Neural cell (in vitro differentiated cells): Measurements from ENCODE around the gene LRP1.

Experiments
- CTCF ChIP-seq: fragments of 450-650 bp; IDR thresholded peaks from 2 replicates; pipeline ENCODE4 v1.5.1; 2014; ENCODE audit warnings: antibody characterized with exemption, mild to moderate bottlenecking, moderate library complexity; ENCODE audit not compliant: poor library complexity, severe bottlenecking
- EP300 ChIP-seq: fragments of 450-650 bp; conservative IDR thresholded peaks from 2 replicates; pipeline ENCODE4 v1.6.1; 2014; ENCODE audit warnings: antibody characterized with exemption, mild to moderate bottlenecking, moderate library complexity; ENCODE audit not compliant: poor library complexity, severe bottlenecking
- EZH2 ChIP-seq: fragments of 200-600, 300-800 bp; shearing (Covaris generic), sonication (generic); IDR thresholded peaks from 2 replicates; pipeline ENCODE4 v1.6.1; 2014; ENCODE audit warnings: antibody characterized with exemption, low read length, borderline replicate concordance, mild to moderate bottlenecking; ENCODE audit not compliant: insufficient read depth, poor library complexity, severe bottlenecking
- MXI1 ChIP-seq: fragments of 450-650 bp; conservative IDR thresholded peaks from 2 replicates; pipeline ENCODE4 v1.6.1; 2014; ENCODE audit warnings: antibody characterized with exemption, mild to moderate bottlenecking; ENCODE audit not compliant: poor library complexity, severe bottlenecking

DNA sequence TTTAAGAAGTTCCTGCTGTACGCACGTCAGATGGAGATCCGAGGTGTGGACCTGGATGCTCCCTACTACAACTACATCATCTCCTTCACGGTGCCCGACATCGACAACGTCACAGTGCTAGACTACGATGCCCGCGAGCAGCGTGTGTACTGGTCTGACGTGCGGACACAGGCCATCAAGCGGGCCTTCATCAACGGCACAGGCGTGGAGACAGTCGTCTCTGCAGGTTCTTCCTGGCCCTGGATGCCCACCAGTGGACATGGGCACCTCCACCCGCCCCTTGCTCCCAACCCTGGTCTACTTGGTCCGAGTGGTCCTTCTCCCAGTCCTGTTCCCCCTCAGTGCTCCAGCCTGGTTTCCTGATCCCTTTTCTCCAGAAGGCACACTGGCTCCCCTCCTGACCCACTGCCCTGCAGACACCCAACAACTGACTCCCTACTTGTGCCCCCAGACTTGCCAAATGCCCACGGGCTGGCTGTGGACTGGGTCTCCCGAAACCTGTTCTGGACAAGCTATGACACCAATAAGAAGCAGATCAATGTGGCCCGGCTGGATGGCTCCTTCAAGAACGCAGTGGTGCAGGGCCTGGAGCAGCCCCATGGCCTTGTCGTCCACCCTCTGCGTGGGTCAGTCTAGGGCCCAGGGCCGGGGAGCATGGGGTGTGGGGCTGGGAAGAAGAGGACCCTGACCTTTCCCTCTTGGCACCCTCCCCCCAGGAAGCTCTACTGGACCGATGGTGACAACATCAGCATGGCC, 51.2 kb downstream of the LRP1 start:
- TF ChIP-seq CTCF, result no peak
- no peak for TF ChIP-seq EZH2
- no peak for TF ChIP-seq MXI1
- no peak for TF ChIP-seq EP300
